SK-N-MC (cell line): ENCODE measurements around the gene NDUFAF3.
"Not testable (repeated sequence)": the region's sequence is repeated elsewhere in the genome, so short reads cannot be mapped to it uniquely, and the experiment has no call there.

Source experiments
- EZH2 ChIP-seq: fragments of 200-600 bp; sonication (generic); IDR thresholded peaks from one replicate; pipeline ENCODE4 v1.6.1; 2017; ENCODE audit warnings: antibody characterized with exemption
- POLR2AphosphoS5 ChIP-seq: IDR thresholded peaks from 2 replicates; pipeline ENCODE4 v1.6.1; 2012; ENCODE audit warnings: mild to moderate bottlenecking, low read depth, low read length, borderline replicate concordance

- not testable (repeated sequence) for TF ChIP-seq POLR2AphosphoS5, EZH2
These were observed 13.3 kb upstream of the NDUFAF3 start for GRCh38 chr3:49008627-49009026.
